ENCODE data around the gene TMEM208. TPM values are rescaled to one million over a fixed set of nuclear protein-coding genes. Genes with fewer than 3 reads are reported as not detected.

TMEM208 gene
- total RNA-seq, 2 experiments from 2014 or later: 13.6 to 31.2 TPM

DNA sequence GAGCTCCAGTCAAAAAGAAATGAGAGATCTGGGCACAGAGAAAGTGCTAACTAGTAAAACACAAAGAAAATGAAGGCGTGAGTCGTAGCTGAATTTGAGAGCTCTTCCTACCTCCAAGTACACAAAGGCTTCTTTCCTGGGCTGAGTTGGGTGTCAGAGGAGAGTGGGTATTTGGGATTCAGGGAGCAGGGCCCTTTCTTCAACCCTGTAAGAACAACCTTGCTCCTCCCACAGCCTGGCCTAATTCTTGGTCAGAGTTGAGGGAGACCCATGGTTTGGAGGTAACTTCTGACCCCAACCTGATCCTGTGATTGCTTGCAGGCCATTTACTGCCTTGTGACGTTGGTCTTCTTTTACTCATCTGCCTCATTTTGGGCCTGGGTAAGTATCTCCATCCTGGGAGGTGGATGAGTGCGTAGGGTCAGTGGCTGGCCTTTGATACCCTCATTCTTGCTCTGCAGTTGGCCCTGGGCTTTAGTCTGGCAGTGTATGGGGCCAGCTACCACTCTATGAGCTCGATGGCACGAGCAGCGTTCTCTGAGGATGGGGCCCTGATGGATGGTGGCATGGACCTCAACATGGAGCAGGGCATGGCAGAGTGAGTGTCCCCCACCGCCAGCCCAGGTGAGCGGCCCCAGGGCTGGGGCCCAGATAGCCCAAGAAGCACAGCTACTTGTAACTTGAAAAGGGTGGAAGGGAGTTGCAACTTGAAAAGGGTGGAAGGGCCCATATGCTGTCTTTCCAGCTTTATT is 1.3 kb downstream of the TMEM208 start:
- H3K27me3 Mint-ChIP-seq: no peaks in the 10 kb centered on the region
- H3K4me1 Mint-ChIP-seq: peaks cover 42% of the 10 kb centered on the region
- peak overlapping the region; percentile 98 for H3K27ac Mint-ChIP-seq
- no peaks in the 10 kb centered on the region for H3K9me3 Mint-ChIP-seq (ENCODE audit: low read depth)
- intact Hi-C loops (cut with DNase I, micrococcal nuclease): loop anchor here in 1 of 2 experiments (5.0 kb wide), 1 partner anchor 36 kb away; the partner anchor contains the start of genes E2F4 and EXOC3L1
- DNase-seq (no peak), ATAC-seq (no peak)
- ChIA-PET POLR2A (interaction anchor here (0.7 to 2.0 kb wide), 2 partner anchors 19 to 310 kb away, joined by 3 to 9 read pairs; partner anchors contain the start of gene FHOD1), CTCF (interaction anchor here (0.6 to 3.0 kb wide), 7 partner anchors 11 to 294 kb away, joined by 3 to 12 read pairs (median 4); no protein-coding TSS in a partner anchor)
- peak overlapping the region; percentile 98 for H3K4me3 Mint-ChIP-seq
- H3K36me3 Mint-ChIP-seq (ENCODE audit: low read depth): peaks cover 35% of the 10 kb centered on the region

DNA sequence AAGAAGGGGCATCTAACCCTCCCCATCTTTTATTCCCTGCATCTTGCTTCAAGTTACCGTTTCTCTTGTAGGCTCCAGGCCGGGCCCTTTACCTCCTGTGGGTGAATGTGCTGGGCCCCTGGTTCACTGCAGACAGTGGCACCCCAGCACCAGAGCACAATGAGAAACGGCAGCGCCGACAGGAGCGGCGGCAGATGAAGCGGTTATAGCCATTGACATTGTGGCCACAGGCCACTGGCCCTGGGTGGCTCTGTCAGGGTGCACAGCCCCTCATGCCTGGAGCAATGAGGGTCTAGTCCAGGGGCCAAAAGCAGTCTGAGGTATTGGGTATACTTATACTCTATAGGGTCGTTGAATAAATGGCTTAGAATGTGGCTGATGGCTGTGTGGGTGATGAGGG is 2.0 kb downstream of the TMEM208 start:
- no peak for ATAC-seq

GRCh38 chr16:67229906-67230808 is 3.2 kb downstream of the TMEM208 start:
- ChIA-PET CTCF (interaction anchor here (0.6 to 1.2 kb wide), 3 partner anchors 15 to 251 kb away, joined by 3 to 4 read pairs (median 4); no protein-coding TSS in a partner anchor), POLR2A (no interaction called here)
- DNase-seq: no peak
- Mint-ChIP-seq H3K4me3 (no peak overlapping the region), H3K27ac (no peak overlapping the region), H3K36me3 (ENCODE audit: low read depth) (peaks cover 43% of the 10 kb centered on the region), H3K4me1 (peaks cover 24% of the 10 kb centered on the region), H3K27me3 (no peaks in the 10 kb centered on the region), H3K9me3 (ENCODE audit: low read depth) (no peaks in the 10 kb centered on the region)
- intact Hi-C loops (cut with DNase I, micrococcal nuclease): loop anchor here in 1 of 2 experiments (5.0 kb wide), 1 partner anchor 38 kb away; the partner anchor contains the start of genes E2F4 and EXOC3L1
- no peak for ATAC-seq

More for the DNA sequence above, 2.0 kb downstream of the TMEM208 start:
- ChIA-PET CTCF (interaction anchor here (0.5 to 3.0 kb wide), 4 partner anchors 10 to 360 kb away, joined by 3 to 12 read pairs (median 4); no protein-coding TSS in a partner anchor), POLR2A (no interaction called here)
- Mint-ChIP-seq H3K27ac (no peak overlapping the region), H3K9me3 (ENCODE audit: low read depth) (no peaks in the 10 kb centered on the region), H3K27me3 (no peaks in the 10 kb centered on the region), H3K36me3 (ENCODE audit: low read depth) (peaks cover 40% of the 10 kb centered on the region), H3K4me1 (peaks cover 36% of the 10 kb centered on the region), H3K4me3 (peak overlapping the region; percentile 98)
- intact Hi-C loops (cut with DNase I, micrococcal nuclease): loop anchor here in 1 of 2 experiments (5.0 kb wide), 1 partner anchor 37 kb away; the partner anchor contains the start of genes E2F4 and EXOC3L1
- no peak for DNase-seq

DNA sequence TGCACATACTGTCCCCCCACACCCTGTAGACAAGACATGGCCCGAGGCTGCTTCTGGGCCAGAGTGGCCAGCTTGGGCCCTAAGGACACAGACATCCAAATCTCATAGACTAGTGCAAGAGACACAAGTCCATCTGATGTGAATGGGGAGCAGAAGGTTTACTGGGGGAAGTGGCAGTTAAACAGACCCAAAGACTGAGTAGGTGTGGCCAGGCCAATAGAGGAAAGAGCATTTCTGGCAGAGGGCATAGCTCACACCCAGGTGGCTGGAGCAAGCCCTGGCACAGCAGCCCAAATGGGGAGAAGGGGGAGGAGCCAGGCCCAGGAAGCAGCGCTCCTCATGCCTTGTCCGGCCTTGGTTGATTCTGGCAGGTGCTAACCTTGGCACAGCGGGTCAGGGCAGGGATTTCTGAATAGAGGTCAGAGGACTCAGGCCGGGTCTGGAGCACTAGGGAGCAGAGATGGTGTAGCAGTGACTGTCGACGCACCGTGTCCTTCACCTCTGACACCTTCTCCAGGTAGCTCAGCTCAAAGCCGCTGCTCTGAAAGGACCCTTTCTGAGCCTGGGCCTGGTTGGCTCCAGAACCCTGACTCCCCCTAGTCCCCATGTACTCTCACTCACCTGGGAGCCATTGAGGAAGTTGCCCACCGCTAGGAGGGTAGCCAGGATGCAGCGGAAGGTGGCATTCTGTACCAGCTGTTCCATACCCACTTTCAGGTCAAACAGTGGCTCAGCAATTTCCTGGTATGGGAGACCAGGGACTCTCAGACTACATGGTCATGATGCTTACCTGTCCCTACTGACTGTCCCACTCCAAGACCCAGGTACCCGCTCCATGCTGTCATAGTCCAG is 4.1 kb downstream of the TMEM208 start:
- no peak for DNase-seq
- no peak for ATAC-seq
- H3K27ac Mint-ChIP-seq: no peak overlapping the region
- ChIA-PET CTCF (interaction anchor here (0.6 to 1.2 kb wide), 3 partner anchors 14 to 251 kb away, joined by 3 to 4 read pairs (median 4); no protein-coding TSS in a partner anchor), POLR2A (interaction anchor here (0.8 kb wide), 1 partner anchor 13 kb away, joined by 4 read pairs; no protein-coding TSS in a partner anchor)
- no peak overlapping the region for H3K4me3 Mint-ChIP-seq
- H3K27me3 Mint-ChIP-seq: no peaks in the 10 kb centered on the region
- peaks cover 16% of the 10 kb centered on the region for H3K4me1 Mint-ChIP-seq
- H3K9me3 Mint-ChIP-seq (ENCODE audit: low read depth): no peaks in the 10 kb centered on the region
- H3K36me3 Mint-ChIP-seq (ENCODE audit: low read depth): peaks cover 45% of the 10 kb centered on the region
- intact Hi-C loops (cut with DNase I, micrococcal nuclease): no loop called here

- CTCF ChIA-PET: interaction anchor here (1.7 kb wide), 1 partner anchor 14 kb away, joined by 4 read pairs; the partner anchor contains the start of gene FHOD1
- intact Hi-C loops (cut with DNase I, micrococcal nuclease): no loop called here
- no peak overlapping the region for H3K27ac Mint-ChIP-seq
- H3K4me1 Mint-ChIP-seq: peaks cover 5% of the 10 kb centered on the region
- ATAC-seq: no peak
- DNase-seq: no peak
- no peaks in the 10 kb centered on the region for H3K27me3 Mint-ChIP-seq
- POLR2A ChIA-PET: interaction anchor here (0.6 kb wide), 1 partner anchor 212 kb away, joined by 3 read pairs; no protein-coding TSS in a partner anchor
- no peaks in the 10 kb centered on the region for H3K9me3 Mint-ChIP-seq (ENCODE audit: low read depth)
- no peak overlapping the region for H3K4me3 Mint-ChIP-seq
- peaks cover 53% of the 10 kb centered on the region for H3K36me3 Mint-ChIP-seq (ENCODE audit: low read depth)
Measured at GRCh38 chr16:67233596-67233995, 6.7 kb downstream of the TMEM208 start.

GRCh38 chr16:67234180-67234597 is 7.3 kb downstream of the TMEM208 start:
- no peak overlapping the region for H3K4me3 Mint-ChIP-seq
- H3K27me3 Mint-ChIP-seq: no peaks in the 10 kb centered on the region
- DNase-seq (no peak), ATAC-seq (no peak)
- no peak overlapping the region for H3K27ac Mint-ChIP-seq
- H3K4me1 Mint-ChIP-seq: peaks cover 5% of the 10 kb centered on the region
- H3K9me3 Mint-ChIP-seq (ENCODE audit: low read depth): no peaks in the 10 kb centered on the region
- intact Hi-C loops (cut with DNase I, micrococcal nuclease): no loop called here
- CTCF ChIA-PET: interaction anchor here (1.7 kb wide), 1 partner anchor 13 kb away, joined by 4 read pairs; the partner anchor contains the start of gene FHOD1
- POLR2A ChIA-PET: interaction anchor here (0.6 to 0.8 kb wide), 2 partner anchors 10 to 213 kb away, joined by 3 read pairs; no protein-coding TSS in a partner anchor
- H3K36me3 Mint-ChIP-seq (ENCODE audit: low read depth): peaks cover 52% of the 10 kb centered on the region

DNA sequence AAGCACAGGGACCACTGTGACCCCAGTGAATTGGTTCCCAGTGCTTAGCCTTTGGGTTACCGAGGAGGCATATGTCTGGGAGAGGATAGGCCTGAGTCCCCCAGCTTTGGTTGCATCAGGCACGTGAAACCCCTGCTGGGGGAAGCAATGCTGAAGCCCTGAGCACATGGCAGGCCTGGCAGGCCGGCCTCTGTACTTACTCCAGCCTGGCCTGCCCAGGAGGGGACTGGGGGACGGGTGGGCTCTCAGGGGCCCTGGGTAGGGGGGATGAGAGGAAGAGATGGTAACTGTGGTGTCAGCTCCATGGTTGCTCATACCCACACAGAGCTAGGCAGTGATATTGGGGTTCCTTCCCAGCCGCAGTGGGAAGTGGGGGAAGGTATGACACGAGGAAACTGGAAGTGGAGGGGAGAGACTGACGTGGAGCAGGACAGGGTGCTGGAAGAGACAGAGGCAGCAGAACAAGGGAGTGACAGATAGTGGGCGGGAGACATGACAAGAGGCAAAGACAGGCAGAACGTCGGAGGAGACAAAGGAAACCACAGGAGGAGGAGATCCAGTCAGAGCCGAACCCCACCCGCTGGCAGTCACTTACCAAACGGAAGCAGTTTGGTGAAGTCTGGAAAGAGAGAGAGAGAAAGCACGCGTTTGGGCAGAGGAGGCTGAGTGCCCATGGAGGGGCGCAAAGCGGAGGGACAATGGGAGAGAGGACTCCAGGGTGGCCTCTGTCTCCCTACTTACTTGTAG is 9.1 kb downstream of the TMEM208 start:
- POLR2A ChIA-PET: interaction anchor here (0.7 kb wide), 1 partner anchor 8 kb away, joined by 3 read pairs; no protein-coding TSS in a partner anchor
- H3K27me3 Mint-ChIP-seq: no peaks in the 10 kb centered on the region
- CTCF ChIA-PET: interaction anchor here (0.6 to 1.0 kb wide), 4 partner anchors 9 to 38 kb away, joined by 3 read pairs; partner anchors contain the start of gene TMEM208
- peak overlapping the region; percentile 78 for H3K27ac Mint-ChIP-seq
- H3K4me1 Mint-ChIP-seq: peaks cover 5% of the 10 kb centered on the region
- H3K9me3 Mint-ChIP-seq (ENCODE audit: low read depth): no peaks in the 10 kb centered on the region
- H3K36me3 Mint-ChIP-seq (ENCODE audit: low read depth): peaks cover 43% of the 10 kb centered on the region
- DNase-seq (peak; percentile 66), ATAC-seq (peak; percentile 56)
- intact Hi-C loops (cut with DNase I, micrococcal nuclease): loop anchor here (1.0 kb wide), 3 partner anchors 8 to 11 kb away; partner anchors contain the start of genes TMEM208 (in 2 of the 2) and FHOD1 (in 1 of the 2)
- peak overlapping the region; percentile 66 for H3K4me3 Mint-ChIP-seq

DNA sequence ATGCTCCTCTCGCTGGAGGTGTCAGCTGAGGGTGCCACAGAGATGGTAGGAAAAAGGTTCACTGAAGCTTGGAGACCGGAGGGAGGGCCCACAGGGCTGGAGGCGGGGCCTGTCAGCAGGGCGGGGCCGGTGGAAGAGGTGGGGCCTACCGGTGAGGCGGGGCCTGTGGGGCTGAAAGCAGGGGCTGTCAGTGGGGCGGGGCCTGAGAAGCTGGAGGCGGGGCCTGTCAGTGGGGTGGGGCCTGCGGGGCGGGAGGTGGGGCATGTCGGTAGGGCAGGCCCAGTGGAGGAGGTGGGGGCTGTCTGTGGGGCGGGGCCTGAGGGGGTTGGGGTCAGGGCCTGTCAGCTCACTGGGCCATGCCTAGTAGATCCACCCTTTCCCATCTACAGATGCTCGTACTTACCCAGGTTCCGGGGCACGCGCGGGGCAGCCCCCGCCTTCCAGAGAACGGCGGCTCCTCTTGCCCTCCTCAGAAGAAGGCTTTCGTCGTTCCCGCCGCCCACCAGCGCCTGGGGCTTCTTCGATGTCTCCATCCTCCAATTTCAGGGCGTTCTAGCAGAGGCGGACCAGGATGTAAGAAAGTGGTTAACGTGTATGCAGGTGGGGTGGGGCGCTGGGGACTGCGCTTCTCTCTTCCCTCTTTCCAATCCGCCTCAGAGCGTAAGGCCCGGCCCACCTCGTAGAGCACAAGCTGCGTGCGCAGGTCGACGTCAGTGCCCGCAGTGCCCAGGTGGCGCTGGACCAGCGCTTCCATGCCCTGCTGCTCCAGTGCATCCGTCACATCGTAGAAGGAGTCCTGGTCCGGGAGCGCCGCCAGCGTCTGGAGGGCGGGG is 9.8 kb downstream of the TMEM208 start:
- Mint-ChIP-seq H3K27me3 (no peaks in the 10 kb centered on the region), H3K4me1 (peaks cover 12% of the 10 kb centered on the region), H3K27ac (peak overlapping the region; percentile 78), H3K4me3 (peak overlapping the region; percentile 66), H3K36me3 (ENCODE audit: low read depth) (peaks cover 36% of the 10 kb centered on the region), H3K9me3 (ENCODE audit: low read depth) (no peaks in the 10 kb centered on the region)
- POLR2A ChIA-PET: interaction anchor here (0.6 to 1.9 kb wide), 2 partner anchors 10 to 615 kb away, joined by 3 to 5 read pairs; partner anchors contain the start of gene TMEM208
- peak; percentile 94 for DNase-seq
- peak; percentile 99 for ATAC-seq
- CTCF ChIA-PET: interaction anchor here (1.0 to 1.3 kb wide), 2 partner anchors 11 to 25 kb away, joined by 3 read pairs; no protein-coding TSS in a partner anchor
- intact Hi-C loops (cut with DNase I, micrococcal nuclease): loop anchor here (1.0 kb wide), 3 partner anchors 8 to 11 kb away; partner anchors contain the start of genes TMEM208 (in 2 of the 2) and FHOD1 (in 1 of the 2)
